ENCODE data around the gene DPH2. TPM values are rescaled to one million over a fixed set of nuclear protein-coding genes. Genes with fewer than 3 reads are reported as not detected.

DPH2 gene
- total and polyA plus RNA-seq, 10 of the 15 experiments (the other 5 are each of a cell fraction or from before 2014, with no cell fraction given) = 13.1 to 82.9 (median 52.0) TPM

DNA sequence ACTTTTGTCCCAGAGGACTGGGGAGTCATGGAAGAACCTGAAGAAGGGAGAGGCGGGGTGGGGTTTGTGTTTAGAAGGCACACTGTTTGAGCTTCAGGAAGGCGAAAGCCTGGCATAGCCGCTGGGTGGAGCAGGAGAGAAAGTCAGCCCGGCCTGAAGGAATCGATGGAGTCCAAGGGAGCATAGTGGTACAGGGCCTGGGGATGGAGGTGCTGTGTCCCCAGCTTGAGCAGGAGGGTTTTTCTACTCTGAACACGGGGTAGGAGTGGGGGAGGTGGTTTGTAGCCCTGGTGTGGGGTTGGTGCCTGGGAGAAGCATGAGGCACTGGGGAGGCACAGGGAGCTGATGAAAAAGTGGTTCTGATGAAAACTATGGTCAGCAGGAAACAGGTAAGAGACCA lies 16.9 kb downstream of the DPH2 start (continued):
- TF ChIP-seq, protein P1, sequence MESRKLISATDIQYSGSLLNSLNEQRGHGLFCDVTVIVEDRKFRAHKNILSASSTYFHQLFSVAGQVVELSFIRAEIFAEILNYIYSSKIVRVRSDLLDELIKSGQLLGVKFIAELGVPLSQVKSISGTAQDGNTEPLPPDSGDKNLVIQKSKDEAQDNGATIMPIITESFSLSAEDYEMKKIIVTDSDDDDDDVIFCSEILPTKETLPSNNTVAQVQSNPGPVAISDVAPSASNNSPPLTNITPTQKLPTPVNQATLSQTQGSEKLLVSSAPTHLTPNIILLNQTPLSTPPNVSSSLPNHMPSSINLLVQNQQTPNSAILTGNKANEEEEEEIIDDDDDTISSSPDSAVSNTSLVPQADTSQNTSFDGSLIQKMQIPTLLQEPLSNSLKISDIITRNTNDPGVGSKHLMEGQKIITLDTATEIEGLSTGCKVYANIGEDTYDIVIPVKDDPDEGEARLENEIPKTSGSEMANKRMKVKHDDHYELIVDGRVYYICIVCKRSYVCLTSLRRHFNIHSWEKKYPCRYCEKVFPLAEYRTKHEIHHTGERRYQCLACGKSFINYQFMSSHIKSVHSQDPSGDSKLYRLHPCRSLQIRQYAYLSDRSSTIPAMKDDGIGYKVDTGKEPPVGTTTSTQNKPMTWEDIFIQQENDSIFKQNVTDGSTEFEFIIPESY (IDR thresholded peaks at IDR 0.05) = no peak
- TF ChIP-seq MTA3 (IDR thresholded peaks at IDR 0.05; ENCODE audit: borderline replicate concordance, low read length) = no peak

DNA sequence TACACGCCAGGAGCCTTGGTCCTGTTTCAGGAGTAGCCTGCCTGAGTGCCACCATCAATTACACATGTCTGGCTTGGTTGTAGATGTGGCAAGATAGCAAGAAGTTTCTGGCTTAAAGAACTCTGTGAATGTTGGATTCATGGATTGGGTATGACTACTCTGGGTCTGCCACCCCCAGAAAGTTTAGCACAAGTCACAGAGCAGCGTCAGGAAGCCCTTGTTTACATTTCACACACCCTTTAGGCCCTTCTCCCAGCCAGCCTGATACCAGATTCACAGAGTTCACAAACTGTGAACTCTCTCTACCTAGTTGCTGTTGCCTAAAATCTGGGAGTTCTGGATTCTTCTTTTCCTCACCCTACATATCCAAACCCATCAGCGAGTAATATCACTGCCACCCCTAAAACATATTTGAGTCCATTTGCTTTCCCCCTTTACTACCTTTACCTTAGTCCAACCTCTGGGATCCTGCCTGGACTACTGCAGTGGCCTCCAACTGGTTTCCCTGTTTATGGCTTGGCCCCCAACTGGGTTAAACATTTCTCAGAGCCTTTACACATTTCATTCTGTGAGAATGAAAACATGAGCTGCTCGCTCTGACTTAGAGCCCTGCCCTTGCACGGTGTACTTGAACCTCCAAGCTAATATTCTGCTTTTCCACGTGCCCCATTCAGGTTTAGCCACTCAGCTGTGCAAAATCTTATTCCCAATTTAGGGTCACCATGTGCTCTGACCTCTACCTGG lies 17.5 kb downstream of the DPH2 start:
- no peak overlapping the region for H3K27ac ChIP-seq (ENCODE audit: control insufficient read depth, insufficient read depth)
- H2AFZ ChIP-seq (ENCODE audit: control insufficient read depth, low read depth, low read length) = no peak overlapping the region
- BruUV-seq (replicated peaks) = no TSS peak
- intact Hi-C loops (cut with micrococcal nuclease; ENCODE audit: unreplicated experiment) = no loop called here
- CTCF ChIA-PET = interaction anchor here (1.7 kb wide), 1 partner anchor 60 kb away, joined by 4 read pairs; no protein-coding TSS in a partner anchor
- H3K4me2 ChIP-seq (ENCODE audit: control insufficient read depth, insufficient read depth) = no peak overlapping the region
- H3K27me3 ChIP-seq (replicated peaks in 1 of 2; ENCODE audit: control insufficient read depth in 2 of 2, insufficient read depth in 2 of 2, low read length in 1 of 2) = no peaks in the 10 kb centered on the region
- no peaks in the 10 kb centered on the region for H4K20me1 ChIP-seq (ENCODE audit: control insufficient read depth, insufficient read depth)
- H3K4me1 ChIP-seq (ENCODE audit: control insufficient read depth, insufficient read depth, low read length) = peaks cover 9% of the 10 kb centered on the region
- H3K9ac ChIP-seq (ENCODE audit: control insufficient read depth, insufficient read depth, low read length) = no peak overlapping the region
- no peak overlapping the region for H3K4me3 ChIP-seq
- RAD21 ChIA-PET (ENCODE audit: unreplicated experiment) = interaction anchor here (0.6 kb wide), 1 partner anchor 54 kb away, joined by 3 read pairs; no protein-coding TSS in a partner anchor
- POLR2A ChIA-PET = interaction anchor here (0.6 kb wide), 1 partner anchor 225 kb away, joined by 5 read pairs; no protein-coding TSS in a partner anchor
- H3K36me3 ChIP-seq (ENCODE audit: control insufficient read depth in 2 of 2, insufficient read depth in 2 of 2, low read length in 1 of 2) = peaks cover 0 to 4% of the 10 kb centered on the region in 2 experiments; a peak in 3 of 4 replicates
- ATAC-seq = no peak
- in situ Hi-C loops (cut with MboI) = no loop called here
- SMC1A ChIA-PET (ENCODE audit: uncharacterized antibody, unreplicated experiment) = interaction anchor here (1.4 kb wide), 1 partner anchor 224 kb away, joined by 3 read pairs; no protein-coding TSS in a partner anchor
- WGBS (ENCODE audit: insufficient coverage, insufficient replicate concordance, low lambda C conversion rate, missing lambda C conversion rate) = 93% methylated on average over 6 of the region's 6 CpGs
- H3K79me2 ChIP-seq (ENCODE audit: control insufficient read depth, insufficient read depth, low read length) = no peaks in the 10 kb centered on the region
- FAIRE-seq = no peak
- no peak for DNase-seq (ENCODE audit: low read depth, low spot score)
- no peaks in the 10 kb centered on the region for H3K9me3 ChIP-seq (replicated peaks; ENCODE audit: control insufficient read depth, insufficient read depth, low read length)
- TF ChIP-seq POU2F2 (IDR thresholded peaks at IDR 0.05; ENCODE audit: borderline replicate concordance, low read depth, low read length) (no peak), ASH2L (IDR thresholded peaks at IDR 0.05; ENCODE audit: borderline replicate concordance, low read depth) (no peak), ATF7 (IDR thresholded peaks at IDR 0.05; ENCODE audit: low read depth) (no peak), CHD2 (IDR thresholded peaks at IDR 0.05; ENCODE audit: borderline replicate concordance, low read depth, low read length) (no peak), SUZ12 (IDR thresholded peaks at IDR 0.05; ENCODE audit: unreplicated experiment) (no peak), POLR2AphosphoS2 (IDR thresholded peaks at IDR 0.05; ENCODE audit: low read depth, low read length) (no peak), RFX5 (IDR thresholded peaks at IDR 0.05; ENCODE audit: low read depth, low read length) (no peak), SMAD1 (IDR thresholded peaks at IDR 0.05; ENCODE audit: low read depth, partially characterized antibody) (no peak), STAT1 (conservative IDR thresholded peaks at IDR 0.05) (no peak), RBBP5 (conservative IDR thresholded peaks at IDR 0.05) (no peak), TCF3 (IDR thresholded peaks at IDR 0.05; ENCODE audit: borderline replicate concordance, insufficient read depth, low read depth, low read length) (no peak), SMC3 (IDR thresholded peaks at IDR 0.05; ENCODE audit: borderline replicate concordance, low read length) (no peak)
- TF ChIP-seq, protein P2, sequence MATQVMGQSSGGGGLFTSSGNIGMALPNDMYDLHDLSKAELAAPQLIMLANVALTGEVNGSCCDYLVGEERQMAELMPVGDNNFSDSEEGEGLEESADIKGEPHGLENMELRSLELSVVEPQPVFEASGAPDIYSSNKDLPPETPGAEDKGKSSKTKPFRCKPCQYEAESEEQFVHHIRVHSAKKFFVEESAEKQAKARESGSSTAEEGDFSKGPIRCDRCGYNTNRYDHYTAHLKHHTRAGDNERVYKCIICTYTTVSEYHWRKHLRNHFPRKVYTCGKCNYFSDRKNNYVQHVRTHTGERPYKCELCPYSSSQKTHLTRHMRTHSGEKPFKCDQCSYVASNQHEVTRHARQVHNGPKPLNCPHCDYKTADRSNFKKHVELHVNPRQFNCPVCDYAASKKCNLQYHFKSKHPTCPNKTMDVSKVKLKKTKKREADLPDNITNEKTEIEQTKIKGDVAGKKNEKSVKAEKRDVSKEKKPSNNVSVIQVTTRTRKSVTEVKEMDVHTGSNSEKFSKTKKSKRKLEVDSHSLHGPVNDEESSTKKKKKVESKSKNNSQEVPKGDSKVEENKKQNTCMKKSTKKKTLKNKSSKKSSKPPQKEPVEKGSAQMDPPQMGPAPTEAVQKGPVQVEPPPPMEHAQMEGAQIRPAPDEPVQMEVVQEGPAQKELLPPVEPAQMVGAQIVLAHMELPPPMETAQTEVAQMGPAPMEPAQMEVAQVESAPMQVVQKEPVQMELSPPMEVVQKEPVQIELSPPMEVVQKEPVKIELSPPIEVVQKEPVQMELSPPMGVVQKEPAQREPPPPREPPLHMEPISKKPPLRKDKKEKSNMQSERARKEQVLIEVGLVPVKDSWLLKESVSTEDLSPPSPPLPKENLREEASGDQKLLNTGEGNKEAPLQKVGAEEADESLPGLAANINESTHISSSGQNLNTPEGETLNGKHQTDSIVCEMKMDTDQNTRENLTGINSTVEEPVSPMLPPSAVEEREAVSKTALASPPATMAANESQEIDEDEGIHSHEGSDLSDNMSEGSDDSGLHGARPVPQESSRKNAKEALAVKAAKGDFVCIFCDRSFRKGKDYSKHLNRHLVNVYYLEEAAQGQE (IDR thresholded peaks at IDR 0.05; ENCODE audit: low read depth, low read length) = no peak
- TF ChIP-seq, protein P1 (IDR thresholded peaks at IDR 0.05) = no peak

All from GM12878 (cell line).